ACHN (cell line): ENCODE measurements around the gene DPP6.

Experiments
- DNase-seq: peaks from one replicate; pipeline ENCODE4 v3.0.0-alpha.2; 2015
- in situ Hi-C: cut with HindIII; loops from 2 replicates; pipeline ENCODE4 v1.10.0; 2017; ENCODE audit warnings: low sequenced_read_pairs, low pct_ligation_motif_present, low pct_unique_long_range_greater_than_20kb

The DPP6 gene

DNA sequence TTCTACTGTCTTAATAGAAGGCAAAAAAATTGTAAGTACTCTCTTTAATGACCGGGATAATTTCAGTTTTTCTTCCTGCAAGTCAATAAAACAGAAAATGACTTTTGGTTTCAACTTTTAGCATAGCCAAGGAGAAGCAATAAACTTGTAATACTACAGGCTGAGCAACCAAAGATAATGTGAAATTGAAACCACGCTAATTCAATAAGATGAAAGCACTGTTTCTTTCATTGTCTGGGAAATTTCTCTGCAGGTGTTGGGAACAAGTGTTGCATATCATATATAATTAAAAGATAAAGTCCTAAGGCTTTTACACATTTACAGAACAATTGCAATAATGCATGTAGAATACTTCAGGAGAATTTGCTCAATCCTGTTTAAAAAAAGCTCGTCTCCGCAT is 488.4 kb downstream of the DPP6 start:
- no peak for DNase-seq
- in situ Hi-C loops = no loop called here

DNA sequence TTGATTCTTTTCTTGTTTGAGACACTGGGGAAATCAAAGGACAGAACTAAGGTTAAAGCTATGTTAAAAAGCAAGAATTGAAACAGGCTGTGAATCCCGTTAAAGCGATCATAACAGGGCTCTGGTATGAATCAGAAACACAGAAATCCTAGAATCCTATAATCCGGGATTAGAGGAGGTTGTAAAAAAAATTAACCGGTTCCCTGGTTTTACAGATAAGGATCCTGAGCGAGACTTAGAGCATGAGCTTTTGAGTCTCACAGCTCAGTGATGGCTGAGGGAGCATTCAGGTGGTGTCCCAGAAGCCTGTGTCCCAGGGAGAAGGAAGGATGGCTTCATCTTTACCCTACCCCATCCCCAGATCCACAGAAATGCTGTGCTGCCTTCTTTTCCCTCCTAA is 489.4 kb downstream of the DPP6 start:
- no peak for DNase-seq

DNA sequence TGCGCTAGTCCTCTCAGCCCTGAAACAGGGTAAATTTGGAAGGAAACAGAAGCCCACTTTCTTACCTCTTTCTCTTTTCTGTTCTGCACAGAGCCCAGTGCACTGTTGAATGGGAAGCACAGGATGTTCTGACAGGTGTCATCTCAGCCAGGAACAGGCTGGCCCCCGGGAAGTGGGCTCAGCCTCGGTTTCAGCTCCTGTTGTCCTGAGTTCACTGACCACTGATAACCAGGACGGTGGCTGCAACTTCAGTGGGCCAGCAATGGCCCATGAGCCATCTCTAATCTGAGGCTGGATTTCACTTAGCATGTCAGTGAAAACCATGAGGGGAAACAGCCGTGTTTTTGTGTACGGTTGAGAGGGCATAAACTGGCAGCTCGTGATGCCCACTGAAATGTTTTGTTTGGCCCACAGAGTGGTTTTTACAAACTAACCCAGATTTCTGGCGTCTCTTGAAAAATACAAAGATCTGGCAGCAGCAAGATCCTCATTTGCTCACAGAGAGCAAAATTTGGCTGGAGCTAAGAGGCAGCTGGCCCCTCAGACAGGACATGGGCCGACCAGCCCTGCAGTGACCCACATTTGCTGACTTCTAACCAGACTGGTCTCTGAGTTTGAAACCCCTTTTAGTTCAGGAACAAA is 494.9 kb downstream of the DPP6 start:
- in situ Hi-C loops = no loop called here

More for the DNA sequence above, 489.4 kb downstream of the DPP6 start:
- in situ Hi-C loops = no loop called here

DNA sequence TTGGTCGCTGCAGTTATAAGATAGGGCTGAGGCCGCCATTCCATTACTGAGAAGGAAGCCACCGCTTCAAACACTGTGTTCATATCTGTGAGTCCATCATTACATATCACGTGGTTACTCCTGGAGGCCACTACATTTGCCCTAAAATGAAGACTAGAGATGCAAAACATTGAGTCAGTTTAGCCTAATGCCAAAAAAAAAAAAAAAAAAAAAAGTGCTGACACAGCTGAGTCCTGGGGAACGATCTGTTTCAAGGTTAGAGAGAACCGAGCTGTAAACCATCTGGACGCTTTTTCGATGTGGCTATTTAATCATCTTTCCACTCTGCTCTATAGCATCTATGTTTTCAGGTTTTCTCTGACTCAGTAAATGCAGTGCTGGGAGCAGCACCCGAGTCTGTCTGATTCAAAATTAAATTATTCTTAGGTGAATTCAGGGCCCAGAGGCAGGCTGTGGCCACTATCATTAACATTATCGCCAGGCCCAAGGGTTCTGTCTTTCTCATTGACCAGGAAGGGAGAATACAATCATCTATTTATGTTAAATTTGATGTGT is 501.6 kb downstream of the DPP6 start:
- in situ Hi-C loops = no loop called here
- DNase-seq = no peak

More for the DNA sequence above, 494.9 kb downstream of the DPP6 start:
- no peak for DNase-seq

DNA sequence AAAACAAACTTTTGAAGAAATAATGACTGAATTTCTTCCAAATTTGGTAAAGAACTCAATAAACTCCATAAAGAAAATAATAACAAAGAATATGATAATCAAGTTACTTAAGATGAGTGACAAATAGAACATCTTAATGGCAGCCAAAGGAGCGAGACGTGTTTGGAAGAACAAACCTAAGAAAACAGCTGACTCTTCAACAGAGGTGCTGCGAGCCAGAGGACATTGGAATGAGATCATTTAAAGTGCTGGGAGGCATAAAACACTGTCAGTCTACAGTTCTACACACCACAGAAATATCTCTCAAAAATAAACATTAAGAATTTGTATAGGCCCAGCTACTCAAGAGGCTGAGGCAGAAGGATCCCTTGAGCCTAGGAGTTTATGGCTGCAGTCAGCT is 507.3 kb downstream of the DPP6 start:
- no peak for DNase-seq

DNA sequence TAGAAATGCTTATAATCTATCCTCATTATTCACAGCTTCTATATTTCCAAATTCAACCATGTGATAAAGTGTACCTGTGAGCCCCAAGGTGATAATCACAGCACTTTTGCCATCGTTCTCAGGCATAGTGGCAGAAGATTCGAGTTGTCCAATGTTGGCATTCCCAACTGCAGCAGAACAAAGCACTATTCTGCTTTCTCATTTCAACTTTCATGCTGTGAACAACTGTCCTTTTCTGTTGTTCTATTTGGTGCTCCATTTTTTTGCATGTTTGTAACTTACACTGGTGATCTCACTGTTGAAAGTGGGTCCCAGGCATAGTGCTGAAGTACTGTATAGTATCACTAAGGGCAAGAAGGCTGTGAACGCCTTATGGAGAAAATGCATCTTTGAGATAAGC is 512.5 kb downstream of the DPP6 start:
- in situ Hi-C loops = no loop called here

More for the DNA sequence above, 507.3 kb downstream of the DPP6 start:
- in situ Hi-C loops = no loop called here

DNA sequence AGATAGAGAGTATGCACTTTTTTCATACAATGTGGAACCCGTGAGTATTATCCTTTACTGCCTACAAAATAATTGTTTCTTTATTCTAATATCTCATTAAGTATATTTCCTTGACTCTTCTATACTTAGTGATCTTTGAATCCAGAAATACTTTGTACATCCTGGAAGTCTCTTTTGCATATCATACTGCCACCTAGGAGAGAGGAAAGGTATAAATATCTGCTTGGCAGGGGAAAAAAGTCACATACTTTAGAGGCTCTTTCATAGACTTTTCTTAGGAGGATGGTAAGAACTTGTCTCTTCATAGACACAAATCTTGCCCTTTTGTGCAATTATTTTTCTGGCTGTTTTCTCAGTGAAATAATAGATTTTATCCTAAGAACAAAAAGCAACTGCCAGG is 514.7 kb downstream of the DPP6 start:
- in situ Hi-C loops = no loop called here
- no peak for DNase-seq

More for the DNA sequence above, 512.5 kb downstream of the DPP6 start:
- DNase-seq = no peak

DNA sequence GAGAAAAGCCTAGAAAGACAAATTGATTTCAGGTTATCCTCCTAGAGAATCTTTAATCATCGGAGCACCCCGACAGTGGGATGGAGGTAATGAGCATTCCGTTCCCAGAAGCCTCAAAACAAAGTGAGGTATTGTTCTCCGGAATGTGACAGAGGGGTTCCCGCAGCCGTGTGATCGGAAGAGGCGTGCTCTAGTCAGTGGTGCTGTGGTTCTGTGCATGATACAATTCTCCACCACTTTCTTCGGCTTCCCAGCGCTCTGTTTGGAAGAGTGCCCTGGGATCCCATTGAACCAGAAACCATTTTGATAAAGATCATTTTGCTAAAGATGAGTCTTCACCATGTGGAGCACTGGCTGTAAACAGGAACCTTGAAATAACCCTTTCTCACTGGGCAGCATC is 516.1 kb downstream of the DPP6 start:
- in situ Hi-C loops = no loop called here
- DNase-seq = no peak

DNA sequence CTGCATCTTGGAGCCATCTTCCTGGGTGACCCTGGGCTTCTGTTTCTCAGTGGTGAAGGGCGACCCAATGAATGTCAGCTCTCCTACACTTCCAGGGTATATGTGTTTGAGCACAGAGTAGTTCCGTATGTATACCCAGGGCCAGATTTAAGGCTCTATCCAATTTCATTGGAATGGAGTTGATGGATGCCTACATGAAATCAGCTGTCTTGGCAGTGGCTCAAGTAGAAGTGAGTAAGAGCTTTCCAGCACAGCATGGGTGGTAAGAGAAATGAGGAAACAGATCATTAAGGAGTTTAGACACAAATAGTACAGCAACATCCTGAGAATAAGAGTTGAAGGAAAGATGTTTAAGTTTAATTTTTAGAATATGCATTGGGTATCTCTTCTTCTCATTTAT is 517.7 kb downstream of the DPP6 start:
- in situ Hi-C loops = no loop called here
- no peak for DNase-seq

DNA sequence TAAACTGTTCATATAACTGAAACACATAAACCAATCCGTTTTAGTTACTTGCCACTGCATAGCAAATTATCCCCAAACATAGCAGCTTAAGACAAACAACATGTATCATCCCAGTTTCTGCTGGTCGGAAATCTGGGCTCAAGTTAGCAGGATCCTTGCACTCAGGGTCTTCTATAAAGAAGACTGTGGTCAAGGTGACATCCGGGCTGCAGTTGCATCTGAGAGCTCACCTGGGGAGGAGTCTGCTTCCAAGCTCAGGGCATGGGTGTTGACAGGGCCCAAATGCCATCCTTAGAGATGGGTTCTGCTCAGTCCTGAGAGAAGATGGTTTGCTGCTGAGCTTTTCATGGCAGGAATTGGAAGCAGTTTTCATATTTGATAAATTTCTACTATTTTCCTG is 519.6 kb downstream of the DPP6 start:
- in situ Hi-C loops = no loop called here
- DNase-seq = no peak

DNA sequence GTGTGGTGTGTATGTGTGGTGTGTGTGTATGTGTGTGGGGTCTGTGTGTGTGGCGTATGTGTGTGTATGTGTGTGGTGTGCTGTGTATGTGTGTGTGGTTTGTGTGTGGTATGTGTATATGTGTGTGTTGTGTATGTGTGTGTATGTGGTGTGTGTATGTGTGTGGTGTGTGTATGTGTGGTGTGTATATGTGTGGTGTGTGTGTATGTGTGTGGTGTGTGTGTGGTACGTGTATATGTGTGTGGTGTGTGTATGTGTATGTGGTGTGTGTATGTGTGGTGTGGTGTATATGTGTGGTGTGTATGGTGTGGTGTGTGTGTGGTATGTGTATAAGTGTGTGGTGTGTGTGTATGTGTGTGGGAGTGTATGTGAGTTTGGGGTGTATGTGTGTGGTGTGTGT is 522.0 kb downstream of the DPP6 start:
- DNase-seq = no peak
- in situ Hi-C loops = no loop called here

DNA sequence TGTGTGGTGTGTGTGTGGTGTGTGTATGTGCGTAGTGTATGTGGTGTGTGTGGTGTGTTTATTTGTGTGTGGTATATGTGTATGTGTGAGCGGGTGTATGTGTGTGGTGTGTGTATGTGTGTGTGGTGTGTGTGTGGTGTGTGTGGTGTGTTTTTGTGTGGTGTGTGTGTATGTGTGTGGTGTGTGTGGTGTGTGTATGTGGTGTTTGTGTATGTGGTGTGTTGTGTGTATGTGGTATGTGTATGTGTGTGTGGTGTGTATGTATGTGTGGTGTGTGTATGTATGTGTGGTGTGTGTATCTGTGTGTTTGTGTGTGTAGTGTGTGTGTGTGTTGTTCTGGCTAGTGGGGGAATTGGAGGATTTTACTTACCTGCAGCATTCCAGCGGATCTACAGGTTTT is 523.3 kb downstream of the DPP6 start:
- DNase-seq = no peak
- in situ Hi-C loops = no loop called here

DNA sequence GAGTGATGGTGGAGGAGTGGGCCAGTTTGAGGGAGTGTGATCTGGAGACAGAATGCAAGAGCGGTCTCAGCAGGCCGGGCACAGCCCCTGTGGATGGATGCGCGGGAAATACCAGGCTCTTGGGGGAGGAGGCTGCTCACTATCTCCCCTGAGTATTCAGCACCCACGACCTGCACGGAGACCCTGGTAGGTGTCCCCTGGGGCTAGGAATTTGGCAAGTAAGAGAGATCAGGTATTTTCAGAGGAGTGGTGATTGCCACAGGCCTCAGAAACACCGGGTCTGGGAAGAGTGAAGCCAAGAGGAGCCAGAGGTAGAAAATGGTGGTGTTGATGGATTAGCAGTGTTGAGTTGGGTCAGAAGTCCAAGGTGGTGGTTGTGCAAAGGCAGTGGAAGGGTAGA is 524.4 kb downstream of the DPP6 start:
- in situ Hi-C loops = no loop called here
- no peak for DNase-seq

DNA sequence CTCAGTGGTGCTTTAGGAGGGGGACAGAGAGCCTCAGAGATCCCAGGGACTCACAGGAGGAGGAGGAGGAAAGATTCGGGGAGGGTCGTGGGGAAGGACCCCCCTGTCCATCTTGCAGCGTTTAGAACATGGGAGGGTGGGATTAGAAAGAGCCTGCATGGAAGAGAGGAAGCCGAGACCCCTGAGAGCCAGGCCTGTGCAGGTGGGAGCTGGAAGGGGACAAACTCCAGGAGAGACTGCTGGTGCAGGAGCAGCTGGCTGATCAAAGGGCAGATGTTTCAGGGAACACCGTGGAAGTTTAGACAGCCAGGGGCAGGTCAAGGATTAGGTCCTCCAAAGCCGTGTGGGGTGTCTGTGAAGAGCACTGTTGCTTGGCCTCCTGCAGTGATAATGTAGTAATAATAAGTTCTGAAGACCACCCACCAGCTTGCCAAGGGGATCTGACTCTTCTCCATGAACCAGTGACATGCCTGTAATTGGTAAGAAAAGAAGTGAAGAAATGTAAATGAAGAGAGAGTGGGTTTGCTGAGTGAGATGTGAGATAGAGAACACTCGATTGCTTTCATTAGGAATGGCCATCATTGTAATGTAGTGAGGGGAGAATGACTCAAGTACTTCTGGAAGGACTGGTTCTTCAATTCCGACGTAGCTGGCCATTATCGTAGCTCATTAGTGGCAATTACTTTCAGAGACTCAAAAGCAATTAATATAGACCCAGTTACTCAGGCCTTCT is 525.1 kb downstream of the DPP6 start:
- in situ Hi-C loops = no loop called here
- no peak for DNase-seq

DNA sequence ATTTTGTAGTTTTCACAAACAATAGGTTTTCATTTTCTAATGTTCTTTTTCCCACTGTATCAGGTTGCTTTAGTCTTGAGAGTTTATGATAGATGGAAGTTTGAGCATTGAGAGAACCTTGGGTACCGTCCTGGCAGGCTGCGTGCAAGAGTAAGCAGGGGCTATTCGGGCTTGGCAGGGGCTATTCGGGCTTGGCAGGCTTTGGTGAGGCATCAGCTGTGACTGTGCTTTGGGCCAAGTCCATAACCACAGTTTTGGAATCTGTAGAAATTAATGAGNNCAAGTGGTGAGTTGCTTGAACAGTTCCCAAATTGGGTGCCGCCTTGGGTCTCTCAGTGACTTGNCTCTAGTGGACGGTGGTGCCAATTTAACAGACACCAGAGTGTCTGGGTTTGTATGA is 526.1 kb downstream of the DPP6 start:
- in situ Hi-C loops = no loop called here
- DNase-seq = no peak

DNA sequence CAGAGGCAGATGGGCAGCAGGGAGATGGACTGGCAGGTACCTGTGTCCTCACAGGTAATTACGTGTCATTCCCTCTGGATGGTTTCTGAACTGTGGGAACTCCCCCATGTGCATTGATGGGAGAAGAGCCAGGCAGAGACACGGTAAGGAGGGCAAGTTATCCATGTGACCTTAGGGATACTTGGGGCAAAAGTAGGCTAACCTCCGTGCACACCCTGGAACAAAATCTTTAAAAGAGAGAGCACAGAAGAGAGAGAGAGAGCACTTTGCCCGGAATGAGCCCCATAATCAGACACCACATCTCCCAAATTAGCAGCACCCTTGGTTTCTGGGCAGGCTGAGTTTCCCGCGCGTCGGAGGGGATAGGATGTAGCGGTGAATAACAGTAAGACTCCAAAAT is 527.5 kb downstream of the DPP6 start:
- in situ Hi-C loops = no loop called here
- DNase-seq = no peak

DNA sequence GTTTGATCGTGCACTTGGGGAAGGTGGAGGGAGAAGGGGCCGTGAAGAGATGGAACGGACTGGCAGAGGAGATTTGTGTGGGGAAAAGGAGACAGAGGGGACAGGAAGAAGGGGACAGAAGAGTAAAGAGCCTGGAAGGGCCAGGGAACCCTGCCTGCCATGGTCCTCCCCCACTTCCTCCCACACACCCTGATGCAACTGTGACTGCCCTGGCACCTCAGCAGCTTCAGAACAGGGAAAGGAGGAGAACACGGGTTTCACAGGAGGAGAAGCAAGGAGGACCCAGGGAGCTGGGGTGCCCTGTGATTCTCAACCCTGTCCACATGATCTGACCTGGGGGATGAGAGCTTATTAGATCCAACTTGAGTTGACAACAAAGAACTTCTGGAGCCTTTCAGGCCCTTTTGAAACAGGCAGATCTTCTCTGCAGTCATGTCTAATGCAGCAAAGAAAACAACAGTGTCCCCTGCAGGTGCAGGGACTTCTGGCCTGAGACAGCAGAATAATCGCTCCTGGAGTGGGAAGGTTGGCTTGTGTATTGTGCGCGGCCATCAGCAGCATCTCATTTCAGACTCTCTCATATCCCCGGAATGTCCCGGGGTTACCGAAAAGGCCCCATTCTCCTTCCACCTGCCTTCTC is 529.2 kb downstream of the DPP6 start:
- DNase-seq = no peak
- in situ Hi-C loops = no loop called here

DNA sequence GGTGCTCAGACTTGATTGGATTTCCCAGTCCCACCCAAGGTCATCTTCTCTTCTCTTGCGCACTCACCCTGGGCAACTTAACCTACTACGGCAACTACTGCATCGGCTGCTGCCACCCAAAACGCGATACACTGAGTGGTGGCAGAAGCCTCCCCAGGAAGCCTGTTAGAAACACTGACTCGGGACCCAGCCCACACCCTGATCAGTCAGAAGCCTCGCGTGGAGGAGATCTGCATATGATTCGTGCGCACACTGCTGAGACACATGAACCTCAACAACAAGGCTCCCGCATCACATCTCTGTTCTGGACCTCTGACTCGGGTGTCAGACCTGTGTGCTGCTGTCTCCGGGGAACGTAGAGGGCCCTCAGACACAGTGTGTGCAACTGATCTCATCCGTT is 531.3 kb downstream of the DPP6 start:
- DNase-seq = no peak
- in situ Hi-C loops = no loop called here

DNA sequence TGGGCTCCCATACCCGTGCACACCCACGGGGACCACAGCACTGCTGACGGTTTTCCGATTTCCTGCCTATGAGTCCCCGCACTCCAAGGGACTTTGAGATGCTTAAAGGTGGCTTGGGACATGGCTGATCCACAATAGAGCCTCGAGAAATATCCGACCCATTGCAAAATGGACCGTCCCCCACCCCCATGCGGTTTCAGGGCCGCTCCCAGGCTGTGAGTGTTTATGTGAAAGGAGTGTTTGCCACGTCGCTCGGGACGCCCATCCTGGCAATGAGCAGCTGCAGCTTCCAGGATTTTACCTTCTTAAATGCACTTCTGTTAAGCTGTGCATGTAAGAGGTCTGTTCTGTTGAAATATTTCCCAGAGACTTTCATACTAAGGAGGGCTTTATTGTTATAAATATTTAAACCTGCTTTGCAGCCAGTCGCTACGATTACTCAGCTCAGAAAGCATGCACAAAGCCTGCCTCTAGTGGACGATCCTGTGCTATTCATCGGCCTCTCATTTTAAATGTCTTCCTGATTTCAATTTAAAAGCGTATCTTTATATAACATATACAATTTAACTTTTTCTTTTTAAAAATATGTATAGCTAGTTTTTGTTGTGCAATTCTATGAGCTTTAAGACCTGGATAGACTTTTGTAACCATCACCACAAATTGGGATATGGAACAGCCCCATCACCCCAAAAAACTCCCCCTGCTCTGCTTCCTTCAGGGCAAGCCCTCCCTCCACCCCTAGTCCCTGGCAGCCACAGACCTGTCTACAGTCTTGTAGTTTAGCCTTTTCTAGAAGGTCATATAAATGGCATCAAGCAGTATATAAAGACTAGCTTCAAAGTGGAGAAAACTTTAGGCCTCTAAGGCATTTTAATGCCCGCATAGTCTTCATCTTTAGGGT is 532.4 kb downstream of the DPP6 start:
- in situ Hi-C loops = no loop called here
- DNase-seq = no peak
